ENCODE data around the gene ACVR1B. TPM values are rescaled to one million over a fixed set of nuclear protein-coding genes. Genes with fewer than 3 reads are reported as not detected.

Gene ACVR1B
- total RNA-seq, 3 donors from 2014 or later (not counting 1 experiment from before 2014, with no cell fraction given), result 5.9 to 9.6 (median 6.6) TPM

DNA sequence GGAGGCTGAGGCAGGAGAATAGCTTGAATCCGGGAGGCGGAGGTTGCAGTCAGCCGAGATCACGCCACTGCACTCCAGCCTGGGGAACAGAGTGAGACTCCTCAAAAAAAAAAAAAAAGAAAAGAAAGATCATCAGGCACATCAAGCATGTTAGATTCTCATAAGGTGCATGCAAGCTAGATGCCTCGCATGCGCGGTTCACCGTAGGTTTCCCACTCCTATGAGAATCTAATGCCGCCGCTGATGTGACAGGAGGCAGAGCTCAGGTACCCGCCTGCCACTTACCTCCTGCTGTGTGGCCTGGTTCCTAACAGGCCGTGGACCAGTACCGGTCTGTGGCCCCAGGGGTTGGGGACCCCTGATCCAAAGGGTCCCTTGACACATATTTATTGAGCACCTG, 7.0 kb downstream of the ACVR1B start:
- intact Hi-C loops (cut with micrococcal nuclease), result no loop called here
- WGBS (ENCODE audit: insufficient coverage), result 96% methylated on average over 13 of the region's 13 CpGs
- Histone ChIP-seq H3K4me1 (ENCODE audit: control insufficient read depth, insufficient read depth, low read length) (no peaks in the 10 kb centered on the region), H3K36me3 (ENCODE audit: control insufficient read depth, insufficient read depth, low read length) (no peaks in the 10 kb centered on the region), H3K27ac (ENCODE audit: low read length) (no peak overlapping the region), H3K4me3 (ENCODE audit: low read length) (no peak overlapping the region), H3K27me3 (ENCODE audit: control insufficient read depth, insufficient read depth, low read length) (no peaks in the 10 kb centered on the region), H3K9me3 (ENCODE audit: control insufficient read depth, insufficient read depth, low read length) (no peaks in the 10 kb centered on the region)
- ATAC-seq (no peak), DNase-seq (no peak)
- no peak overlapping the region for H3K4me3 Mint-ChIP-seq
- H3K9me3 Mint-ChIP-seq, result no peaks in the 10 kb centered on the region
- no peak for TF ChIP-seq CTCF (IDR thresholded peaks at IDR 0.05)
- H3K4me1 Mint-ChIP-seq, result peaks cover 11 to 20% of the 10 kb centered on the region in 2 donors
- no peaks in the 10 kb centered on the region for H3K27me3 Mint-ChIP-seq (ENCODE audit: low read depth in 2 of 2)
- H3K27ac Mint-ChIP-seq, result no peak overlapping the region
- no peaks in the 10 kb centered on the region for H3K36me3 Mint-ChIP-seq

DNA sequence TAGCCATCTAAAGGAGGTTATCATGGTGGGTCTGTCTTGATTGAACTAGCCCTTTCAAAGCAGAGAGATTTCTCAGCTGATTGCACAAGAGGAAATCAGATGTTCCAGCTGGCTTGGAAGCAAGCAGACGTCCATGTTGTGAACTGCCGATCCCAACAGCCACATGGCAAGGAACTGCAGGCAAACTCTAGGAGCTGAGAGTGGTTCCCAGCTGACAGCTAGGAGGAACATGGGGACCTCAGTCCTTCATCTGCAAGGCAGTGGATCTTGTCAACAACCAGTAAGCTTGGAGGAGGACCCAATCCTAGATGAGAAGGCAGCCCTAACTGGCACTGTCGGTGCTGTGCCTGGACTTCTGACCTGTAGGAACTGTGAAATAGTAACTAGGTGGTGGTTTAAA, 7.7 kb downstream of the ACVR1B start:
- H3K4me1 Mint-ChIP-seq, result peaks cover 9 to 14% of the 10 kb centered on the region in 2 donors
- intact Hi-C loops (cut with micrococcal nuclease), result no loop called here
- 77% methylated on average over 3 of the region's 3 CpGs for WGBS (ENCODE audit: insufficient coverage)
- H3K36me3 Mint-ChIP-seq, result no peaks in the 10 kb centered on the region
- Histone ChIP-seq H3K27ac (ENCODE audit: low read length) (no peak overlapping the region), H3K27me3 (ENCODE audit: control insufficient read depth, insufficient read depth, low read length) (no peaks in the 10 kb centered on the region), H3K4me1 (ENCODE audit: control insufficient read depth, insufficient read depth, low read length) (no peaks in the 10 kb centered on the region), H3K9me3 (ENCODE audit: control insufficient read depth, insufficient read depth, low read length) (no peaks in the 10 kb centered on the region), H3K4me3 (ENCODE audit: low read length) (no peak overlapping the region), H3K36me3 (ENCODE audit: control insufficient read depth, insufficient read depth, low read length) (no peaks in the 10 kb centered on the region)
- DNase-seq (no peak), ATAC-seq (no peak)
- H3K27me3 Mint-ChIP-seq (ENCODE audit: low read depth in 2 of 2), result no peaks in the 10 kb centered on the region
- H3K9me3 Mint-ChIP-seq, result no peaks in the 10 kb centered on the region
- no peak overlapping the region for H3K4me3 Mint-ChIP-seq
- TF ChIP-seq CTCF (IDR thresholded peaks at IDR 0.05), result no peak
- no peak overlapping the region for H3K27ac Mint-ChIP-seq

GRCh38 chr12:51959921-51960320, 8.4 kb downstream of the ACVR1B start:
- Mint-ChIP-seq H3K27ac (no peak overlapping the region), H3K9me3 (no peaks in the 10 kb centered on the region), H3K4me3 (no peak overlapping the region), H3K27me3 (ENCODE audit: low read depth in 2 of 2) (no peaks in the 10 kb centered on the region), H3K4me1 (peaks cover 7 to 12% of the 10 kb centered on the region in 2 donors), H3K36me3 (no peaks in the 10 kb centered on the region)
- TF ChIP-seq CTCF (IDR thresholded peaks at IDR 0.05), result no peak
- H3K27me3 ChIP-seq (ENCODE audit: control insufficient read depth, insufficient read depth, low read length), result no peaks in the 10 kb centered on the region
- H3K9me3 ChIP-seq (ENCODE audit: control insufficient read depth, insufficient read depth, low read length), result no peaks in the 10 kb centered on the region
- WGBS (ENCODE audit: insufficient coverage), result 98% methylated on average over 4 of the region's 4 CpGs
- no peak overlapping the region for H3K4me3 ChIP-seq (ENCODE audit: low read length)
- no peak overlapping the region for H3K27ac ChIP-seq (ENCODE audit: low read length)
- H3K36me3 ChIP-seq (ENCODE audit: control insufficient read depth, insufficient read depth, low read length), result no peaks in the 10 kb centered on the region
- DNase-seq (no peak), ATAC-seq (no peak)
- H3K4me1 ChIP-seq (ENCODE audit: control insufficient read depth, insufficient read depth, low read length), result no peaks in the 10 kb centered on the region
- intact Hi-C loops (cut with micrococcal nuclease), result no loop called here

DNA sequence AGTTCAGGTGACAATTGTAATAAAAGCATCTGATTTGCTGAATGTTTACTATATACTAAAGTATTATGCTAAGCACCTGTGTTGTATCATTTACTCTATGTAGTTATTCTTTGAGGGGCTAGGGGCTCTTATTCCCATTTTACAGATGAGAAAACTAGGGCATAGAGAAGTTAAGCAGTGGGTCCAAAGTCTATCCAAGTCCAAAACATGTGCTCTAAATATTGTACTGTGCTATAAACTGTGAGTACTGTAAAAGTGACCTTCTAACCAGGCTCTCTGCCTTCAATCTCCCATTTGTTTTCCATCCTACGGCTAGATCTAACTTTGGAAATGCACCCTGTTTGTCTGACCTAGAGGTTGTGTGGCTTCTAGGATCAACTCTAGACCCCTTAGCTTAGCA, 9.0 kb downstream of the ACVR1B start:
- no peak overlapping the region for H3K4me3 ChIP-seq (ENCODE audit: low read length)
- intact Hi-C loops (cut with micrococcal nuclease), result no loop called here
- DNase-seq (no peak), ATAC-seq (no peak)
- no peak overlapping the region for H3K27ac ChIP-seq (ENCODE audit: low read length)
- no peak for TF ChIP-seq CTCF (IDR thresholded peaks at IDR 0.05)
- Mint-ChIP-seq H3K36me3 (no peaks in the 10 kb centered on the region), H3K9me3 (no peaks in the 10 kb centered on the region), H3K4me3 (no peak overlapping the region), H3K27me3 (ENCODE audit: low read depth in 2 of 2) (no peaks in the 10 kb centered on the region), H3K4me1 (peaks cover 7% of the 10 kb centered on the region in 2 donors), H3K27ac (no peak overlapping the region)
- H3K4me1 ChIP-seq (ENCODE audit: control insufficient read depth, insufficient read depth, low read length), result no peaks in the 10 kb centered on the region
- 100% methylated on average over 1 of the region's 1 CpG for WGBS (ENCODE audit: insufficient coverage)
- no peaks in the 10 kb centered on the region for H3K27me3 ChIP-seq (ENCODE audit: control insufficient read depth, insufficient read depth, low read length)
- no peaks in the 10 kb centered on the region for H3K36me3 ChIP-seq (ENCODE audit: control insufficient read depth, insufficient read depth, low read length)
- no peaks in the 10 kb centered on the region for H3K9me3 ChIP-seq (ENCODE audit: control insufficient read depth, insufficient read depth, low read length)
